HG03175 (cell line): ENCODE data around the gene GCAT.

Experiments used
- ATAC-seq: cut with Tn5 transposase; IDR thresholded peaks from one replicate; pipeline ENCODE4 v1.9.1; 2021; ENCODE audit warnings: mild to moderate bottlenecking, moderate library complexity; ENCODE audit not compliant: unreplicated experiment

GCAT gene

GRCh38 chr22:37806409-37807333 is 1.1 kb upstream of the GCAT start:
- no peak for ATAC-seq

- ATAC-seq, result no peak
Observed at GRCh38 chr22:37808294-37808657, 542 bp downstream of the GCAT start.

GRCh38 chr22:37809672-37810333 is 2.1 kb downstream of the GCAT start:
- ATAC-seq, result no peak

GRCh38 chr22:37811867-37812266 is 4.1 kb downstream of the GCAT start:
- no peak for ATAC-seq

- ATAC-seq, result no peak
Observed at GRCh38 chr22:37812869-37813678, 5.3 kb downstream of the GCAT start.

GRCh38 chr22:37815593-37815992 is 7.9 kb downstream of the GCAT start:
- ATAC-seq, result no peak

- ATAC-seq, result no peak
Observed at GRCh38 chr22:37816543-37817180, 8.9 kb downstream of the GCAT start.

GRCh38 chr22:37817705-37818408 is 10.1 kb downstream of the GCAT start:
- no peak for ATAC-seq

GRCh38 chr22:37818409-37819104 is 10.8 kb downstream of the GCAT start:
- no peak for ATAC-seq

GRCh38 chr22:37819105-37819433 is 11.3 kb downstream of the GCAT start:
- ATAC-seq, result no peak

- ATAC-seq, result no peak
Observed at GRCh38 chr22:37820350-37820749, 12.6 kb downstream of the GCAT start.

GRCh38 chr22:37822079-37822833 is 14.5 kb downstream of the GCAT start:
- ATAC-seq, result no peak

GRCh38 chr22:37823134-37823985 is 15.6 kb downstream of the GCAT start, which contains the start of gene GALR3:
GALR3 (plus strand) TSS chr22:37823382; CDS start chr22:37823407, 25 bp downstream.
- ATAC-seq, result no peak

GRCh38 chr22:37824674-37825641 is 17.2 kb downstream of the GCAT start:
- no peak for ATAC-seq

GRCh38 chr22:37827056-37827455 is 19.3 kb downstream of the GCAT start:
- no peak for ATAC-seq

- no peak for ATAC-seq
Observed at GRCh38 chr22:37830093-37830842, 22.5 kb downstream of the GCAT start.
